HCT116 (cell line): ENCODE measurements around the gene ZBTB20. TPM values are rescaled to one million over a fixed set of nuclear protein-coding genes. Genes with fewer than 3 reads are reported as not detected.

ENCODE experiments used
- ATAC-seq: fragments of 200-7000 bp; cut with Tn5 transposase; 2 replicates; pipeline ENCODE4 v1.9.1; 2020; ENCODE audit warnings: mild to moderate bottlenecking, moderate library complexity
- BruUV-seq: library from RNA; stranded (reverse); fragments of 400-500 nt; replicated peaks from 2 replicates; lab custom pipeline; 2021; lab: Mats Ljungman, UMichigan
- CTCF ChIA-PET: fragments of 300-600 bp; sonication (Branson Sonifier 250); formaldehyde crosslinking; loops from one replicate; lab custom pipeline; 2021; ENCODE audit warnings: antibody characterized with exemption; lab: Charles Lee
- POLR2A ChIA-PET: fragments of 300-600, 350-600 bp; sonication (Branson Sonifier 250); formaldehyde crosslinking; loops from one replicate; lab custom pipeline; 2021; ENCODE audit warnings: antibody characterized with exemption; lab: Charles Lee
- RAD21 ChIA-PET, 2 experiments: fragments of 300-600 bp; sonication (Branson Sonifier 250); formaldehyde crosslinking; loops; one replicate each; lab custom pipeline; 2023; ENCODE audit warnings: low total read pairs in 2 of 2; ENCODE audit not compliant: uncharacterized antibody in 2 of 2, unreplicated experiment in 2 of 2, low non-redundant PET in 1 of 2; lab: Charles Lee
- DNase-seq: peaks from one replicate; pipeline ENCODE4 v3.0.0-alpha.2; 2010; ENCODE audit warnings: low read depth, low spot score
- H2AFZ ChIP-seq: fragments of 200-600 bp; shearing (Covaris generic), sonication (generic); 2 replicates; pipeline ENCODE4 v1.6.1; 2017; ENCODE audit warnings: low read depth, mixed run types, mixed read lengths, antibody characterized with exemption, low read length; ENCODE audit not compliant: poor library complexity, severe bottlenecking
- H3K27ac ChIP-seq: 2 replicates; pipeline ENCODE4 v1.5.1; 2012; ENCODE audit warnings: low read depth, low read length
- H3K27me3 ChIP-seq: fragments of 200-600 bp; sonication (generic); 2 replicates; pipeline ENCODE4 v1.6.1; 2016; ENCODE audit warnings: mixed run types, low read length, mixed read lengths; ENCODE audit not compliant: insufficient read depth
- H3K36me3 ChIP-seq, 2 experiments: fragments of 200-500 bp in 1 of 2; fragments of 200-600 bp in 1 of 2; sonication (Bioruptor generic) in 1 of 2; sonication (generic) in 1 of 2; 2 replicates each; pipeline versions ENCODE4 v1.5.1 to v1.6.1; 2014 to 2016; ENCODE audit warnings: low read length in 2 of 2, inconsistent platforms in 1 of 2, mixed read lengths in 1 of 2, mixed run types in 1 of 2; ENCODE audit not compliant: insufficient read depth in 2 of 2, control insufficient read depth in 1 of 2
- H3K4me1 ChIP-seq, 2 experiments: fragments of 200-600 bp in 1 of 2; sonication (generic) in 1 of 2; 2 replicates each; pipeline versions ENCODE4 v1.5.1 to v1.6.1; 2012 to 2017; ENCODE audit warnings: low read length in 2 of 2, inconsistent platforms in 1 of 2, mild to moderate bottlenecking in 1 of 2, mixed read lengths in 1 of 2, mixed run types in 1 of 2, moderate library complexity in 1 of 2; ENCODE audit not compliant: insufficient read depth in 2 of 2, control insufficient read depth in 1 of 2
- H3K4me2 ChIP-seq: fragments of 200-600 bp; sonication (generic); 2 replicates; pipeline ENCODE4 v1.6.1; 2017; ENCODE audit warnings: mixed run types, low read length, mixed read lengths
- H3K4me3 ChIP-seq, 2 experiments: fragments of 200-600 bp in 1 of 2; sonication (generic) in 1 of 2; replicated peaks in 1 of 2; 2 replicates each; pipeline ENCODE4 v1.5.1; 2011 to 2016; ENCODE audit warnings: low read length in 2 of 2, control low read depth in 1 of 2, low read depth in 1 of 2, mild to moderate bottlenecking in 1 of 2, mixed read lengths in 1 of 2, mixed run types in 1 of 2
- H3K79me2 ChIP-seq: fragments of 200-600 bp; sonication (generic); 2 replicates; pipeline ENCODE4 v1.6.1; 2017; ENCODE audit warnings: mild to moderate bottlenecking, mixed run types, low read length, moderate library complexity, mixed read lengths; ENCODE audit not compliant: insufficient read depth
- H3K9ac ChIP-seq: fragments of 200-600 bp; sonication (generic); 2 replicates; pipeline ENCODE4 v1.6.1; 2016; ENCODE audit warnings: low read length, mixed read lengths
- H3K9me2 ChIP-seq: fragments of 200-600 bp; sonication (generic), shearing (Covaris generic); 2 replicates; pipeline ENCODE4 v1.6.1; 2017; ENCODE audit warnings: mixed run types, mild to moderate bottlenecking, moderate library complexity; ENCODE audit not compliant: insufficient read depth
- H3K9me3 ChIP-seq, 2 experiments: fragments of 200-500 bp in 1 of 2; fragments of 200-600 bp in 1 of 2; sonication (Bioruptor generic) in 1 of 2; sonication (generic) in 1 of 2; 2 replicates each; pipeline ENCODE4 v1.6.1; 2014 to 2017; ENCODE audit warnings: low read length in 2 of 2, mixed read lengths in 2 of 2, inconsistent platforms in 1 of 2, low read depth in 1 of 2, mild to moderate bottlenecking in 1 of 2, mixed run types in 1 of 2, moderate library complexity in 1 of 2; ENCODE audit not compliant: control insufficient read depth in 1 of 2, insufficient read depth in 1 of 2
- H4K20me1 ChIP-seq: fragments of 200-600 bp; sonication (generic), shearing (Covaris generic); 2 replicates; pipeline ENCODE4 v1.6.1; 2017; ENCODE audit warnings: mixed run types, mild to moderate bottlenecking, moderate library complexity; ENCODE audit not compliant: insufficient read depth
- CBX3 ChIP-seq: IDR thresholded peaks from 2 replicates; pipeline ENCODE4 v1.6.1; 2012; ENCODE audit warnings: low read depth
- CTCF ChIP-seq, 3 experiments: fragments of 200-600 bp in 1 of 3; sonication (generic) in 1 of 3; IDR thresholded peaks in 2 of 3; conservative IDR thresholded peaks in 1 of 3; 2 replicates each; pipeline ENCODE4 v1.5.1; 2012 to 2017; ENCODE audit warnings: low read depth in 2 of 3, low read length in 2 of 3, antibody characterized with exemption in 1 of 3, borderline replicate concordance in 1 of 3, control low read depth in 1 of 3, mild to moderate bottlenecking in 1 of 3, mixed read lengths in 1 of 3, mixed run types in 1 of 3, moderate library complexity in 1 of 3; ENCODE audit not compliant: insufficient read depth in 1 of 3
- EZH2 ChIP-seq: fragments of 200-600 bp; sonication (generic); IDR thresholded peaks from 2 replicates; pipeline ENCODE4 v1.6.1; 2017; ENCODE audit warnings: antibody characterized with exemption, mixed run types
- FOSL1 ChIP-seq: IDR thresholded peaks from 2 replicates; pipeline ENCODE4 v1.6.1; 2012; ENCODE audit warnings: low read depth
- JUND ChIP-seq: IDR thresholded peaks from 2 replicates; pipeline ENCODE4 v1.6.1; 2012
- POLR2A ChIP-seq: IDR thresholded peaks from 2 replicates; pipeline ENCODE4 v1.7.0; 2011; ENCODE audit warnings: borderline replicate concordance; ENCODE audit not compliant: insufficient read depth, insufficient read length; ENCODE audit errors: extremely low read depth
- SIN3A ChIP-seq: IDR thresholded peaks from 2 replicates; pipeline ENCODE4 v1.6.1; 2012; ENCODE audit warnings: low read depth
- SP1 ChIP-seq: IDR thresholded peaks from 2 replicates; pipeline ENCODE4 v1.6.1; 2012; ENCODE audit warnings: low read depth
- SRF ChIP-seq: IDR thresholded peaks from 2 replicates; pipeline ENCODE4 v1.6.1; 2012; ENCODE audit warnings: low read depth
- TCF7L2 ChIP-seq: IDR thresholded peaks from 2 replicates; pipeline ENCODE4 v1.7.0; 2011; ENCODE audit warnings: borderline replicate concordance, inconsistent platforms; ENCODE audit not compliant: insufficient read depth, insufficient read length; ENCODE audit errors: extremely low read depth
- YY1 ChIP-seq: IDR thresholded peaks from 2 replicates; pipeline ENCODE4 v1.6.1; 2011; ENCODE audit warnings: low read length, low read depth, moderate library complexity, mild to moderate bottlenecking; ENCODE audit not compliant: insufficient replicate concordance; ENCODE audit errors: extremely low read depth
- ZNF274 ChIP-seq: fragments of 200-500 bp; sonication (Bioruptor generic); IDR thresholded peaks from 2 replicates; pipeline ENCODE4 v1.6.1; 2014; ENCODE audit warnings: mild to moderate bottlenecking, low read depth, low read length, inconsistent platforms
- intact Hi-C: fragments of 100-400 bp; cut with micrococcal nuclease; formaldehyde crosslinking; loops from 2 replicates; pipeline ENCODE4 v1.10.0; 2022
- total RNA-seq: library from RNA; stranded (reverse); gene quantifications from one replicate; pipeline ENCODE4 v1.2.1, GENCODE V29; 2021; ENCODE audit not compliant: unreplicated experiment
- TF ChIP-seq, protein P1 (sequence below): IDR thresholded peaks from 2 replicates; pipeline ENCODE4 v1.6.1; 2012; ENCODE audit warnings: low read depth

ZBTB20 gene
- total RNA-seq, 1 experiment from 2014 or later, result 42.1 TPM

DNA sequence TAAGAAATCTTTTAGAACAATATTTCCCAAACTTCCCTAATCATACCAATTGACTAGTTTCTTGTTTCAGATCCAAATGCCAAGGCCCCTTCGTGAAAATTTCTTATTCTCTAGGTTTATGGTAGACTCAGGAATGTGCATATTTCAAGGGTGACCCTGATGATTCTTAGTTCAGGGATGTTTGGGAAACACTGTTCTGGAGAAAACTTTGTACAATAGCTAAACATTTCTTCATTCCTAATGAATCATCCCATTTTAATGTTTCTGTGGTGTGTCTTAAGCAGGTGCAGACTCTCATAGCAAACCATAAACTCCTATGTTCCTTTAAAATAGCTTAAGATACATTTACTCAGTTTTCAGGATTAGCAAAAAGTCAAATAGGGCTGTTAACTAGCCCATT is 538.8 kb downstream of the ZBTB20 start:
- Histone ChIP-seq H3K9me2 (no peaks in the 10 kb centered on the region), H3K9ac (no peak overlapping the region), H3K79me2 (peaks cover 99% of the 10 kb centered on the region), H3K27ac (peak overlapping the region; percentile 46; the same call in 1 of the 2 replicates), H3K36me3 (peaks cover 0 to 4% of the 10 kb centered on the region in 2 experiments; a peak in 1 of 4 replicates), H3K4me2 (peak overlapping the region; percentile 35), H2AFZ (no peak overlapping the region), H3K9me3 (no peaks in the 10 kb centered on the region), H3K4me1 (peaks cover 25 to 59% of the 10 kb centered on the region in 2 experiments), H3K4me3 (no peak overlapping the region), H4K20me1 (no peaks in the 10 kb centered on the region), H3K27me3 (no peaks in the 10 kb centered on the region)
- CTCF ChIA-PET, result no interaction called here
- POLR2A ChIA-PET, result no interaction called here
- no TSS peak for BruUV-seq
- TF ChIP-seq POLR2A (no peak), YY1 (no peak), TCF7L2 (no peak), ZNF274 (no peak), SIN3A (no peak), FOSL1 (peak; percentile 21; the same call in 1 of the 2 replicates), JUND (peak; percentile 18; the same call in 1 of the 2 replicates), SP1 (peak; percentile 10; the same call in 1 of the 2 replicates)
- DNase-seq (no peak), ATAC-seq (peak; percentile 74)
- intact Hi-C loops, result no loop called here
- RAD21 ChIA-PET, result no interaction called here

DNA sequence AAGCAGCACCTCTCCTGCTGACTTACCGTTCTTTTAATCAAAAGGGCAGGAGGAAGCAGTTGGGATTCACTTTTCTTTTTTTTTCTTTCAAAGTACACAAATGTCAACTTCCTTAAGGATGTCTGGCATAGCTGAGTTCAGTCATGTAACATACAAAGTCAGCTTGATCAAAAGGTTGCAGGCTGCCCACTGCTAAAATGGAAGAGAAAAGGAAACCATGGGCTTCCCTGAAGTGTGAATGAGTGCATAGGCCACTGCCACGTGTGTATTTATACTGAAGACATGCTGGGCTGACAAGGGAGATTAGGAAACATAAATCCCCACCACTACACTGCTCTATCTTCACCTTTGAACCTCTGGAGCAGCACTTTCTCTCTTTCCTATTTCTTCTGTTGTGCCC is 540.8 kb downstream of the ZBTB20 start:
- H3K79me2 ChIP-seq, result peaks cover 99% of the 10 kb centered on the region
- H3K9me2 ChIP-seq, result no peaks in the 10 kb centered on the region
- ChIA-PET POLR2A (no interaction called here), RAD21 (no interaction called here), CTCF (no interaction called here)
- no peak overlapping the region for H3K4me2 ChIP-seq
- intact Hi-C loops, result no loop called here
- DNase-seq (no peak), ATAC-seq (no peak)
- 0 out of 4 replicates have a peak, but pooled peaks cover 0 to 4% of the 10 kb centered on the region in 2 experiments for H3K36me3 ChIP-seq
- no peak overlapping the region for H3K9ac ChIP-seq
- H4K20me1 ChIP-seq, result no peaks in the 10 kb centered on the region
- H3K27me3 ChIP-seq, result no peaks in the 10 kb centered on the region
- no peak for TF ChIP-seq CTCF (IDR thresholded peaks at IDR 0.05 in 2 of 3, conservative IDR thresholded peaks at IDR 0.05 in 1 of 3; ENCODE audit: borderline replicate concordance in 1 of 3, insufficient read depth in 1 of 3, low read depth in 2 of 3, low read length in 2 of 3)
- TF ChIP-seq CBX3, result no peak
- TF ChIP-seq FOSL1, result no peak
- TF ChIP-seq, protein P1, sequence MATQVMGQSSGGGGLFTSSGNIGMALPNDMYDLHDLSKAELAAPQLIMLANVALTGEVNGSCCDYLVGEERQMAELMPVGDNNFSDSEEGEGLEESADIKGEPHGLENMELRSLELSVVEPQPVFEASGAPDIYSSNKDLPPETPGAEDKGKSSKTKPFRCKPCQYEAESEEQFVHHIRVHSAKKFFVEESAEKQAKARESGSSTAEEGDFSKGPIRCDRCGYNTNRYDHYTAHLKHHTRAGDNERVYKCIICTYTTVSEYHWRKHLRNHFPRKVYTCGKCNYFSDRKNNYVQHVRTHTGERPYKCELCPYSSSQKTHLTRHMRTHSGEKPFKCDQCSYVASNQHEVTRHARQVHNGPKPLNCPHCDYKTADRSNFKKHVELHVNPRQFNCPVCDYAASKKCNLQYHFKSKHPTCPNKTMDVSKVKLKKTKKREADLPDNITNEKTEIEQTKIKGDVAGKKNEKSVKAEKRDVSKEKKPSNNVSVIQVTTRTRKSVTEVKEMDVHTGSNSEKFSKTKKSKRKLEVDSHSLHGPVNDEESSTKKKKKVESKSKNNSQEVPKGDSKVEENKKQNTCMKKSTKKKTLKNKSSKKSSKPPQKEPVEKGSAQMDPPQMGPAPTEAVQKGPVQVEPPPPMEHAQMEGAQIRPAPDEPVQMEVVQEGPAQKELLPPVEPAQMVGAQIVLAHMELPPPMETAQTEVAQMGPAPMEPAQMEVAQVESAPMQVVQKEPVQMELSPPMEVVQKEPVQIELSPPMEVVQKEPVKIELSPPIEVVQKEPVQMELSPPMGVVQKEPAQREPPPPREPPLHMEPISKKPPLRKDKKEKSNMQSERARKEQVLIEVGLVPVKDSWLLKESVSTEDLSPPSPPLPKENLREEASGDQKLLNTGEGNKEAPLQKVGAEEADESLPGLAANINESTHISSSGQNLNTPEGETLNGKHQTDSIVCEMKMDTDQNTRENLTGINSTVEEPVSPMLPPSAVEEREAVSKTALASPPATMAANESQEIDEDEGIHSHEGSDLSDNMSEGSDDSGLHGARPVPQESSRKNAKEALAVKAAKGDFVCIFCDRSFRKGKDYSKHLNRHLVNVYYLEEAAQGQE, result no peak
- TF ChIP-seq SRF, result no peak
- no peak for TF ChIP-seq TCF7L2
- no peak for TF ChIP-seq SIN3A
- no peak for TF ChIP-seq EZH2
- BruUV-seq, result no TSS peak
- H2AFZ ChIP-seq, result no peak overlapping the region
- peaks cover 25 to 54% of the 10 kb centered on the region in 2 experiments for H3K4me1 ChIP-seq
- peak overlapping the region; percentile 4; the same call in 1 of the 2 replicates for H3K27ac ChIP-seq
- no peaks in the 10 kb centered on the region for H3K9me3 ChIP-seq
- H3K4me3 ChIP-seq, result no peak overlapping the region
